HG03432 (cell line): Measurements from ENCODE around the gene NELL1.

ENCODE experiments used
- ATAC-seq: cut with Tn5 transposase; IDR thresholded peaks from one replicate; pipeline ENCODE4 v1.9.1; 2021; ENCODE audit warnings: mild to moderate bottlenecking, moderate library complexity; ENCODE audit not compliant: unreplicated experiment

The NELL1 gene

DNA sequence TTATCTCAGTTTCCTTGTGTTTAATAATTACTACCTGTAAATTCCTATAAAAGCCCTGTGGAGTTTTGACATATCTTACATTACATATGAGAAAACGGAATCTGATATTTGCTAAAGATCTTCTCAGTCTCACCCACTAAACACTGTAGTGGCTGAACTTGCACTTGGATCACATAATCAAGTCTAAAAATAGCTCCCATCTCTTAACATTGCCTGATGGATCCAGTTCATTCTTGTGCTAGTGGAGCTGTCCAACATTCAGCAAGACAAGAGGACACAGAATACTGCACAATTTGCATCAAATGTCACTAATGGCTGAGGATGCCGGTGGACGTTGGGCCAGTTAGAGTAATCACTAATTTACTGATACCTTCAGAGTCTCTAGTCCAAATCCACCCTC is 953.6 kb downstream of the NELL1 start:
- ATAC-seq, result no peak
